ENCODE data around the gene SERPINB6.
"Not testable (repeated sequence)": the region's sequence is repeated elsewhere in the genome, so short reads cannot be mapped to it uniquely, and the experiment has no call there.

Gene SERPINB6

GRCh38 chr6:2958776-2959175, 12.6 kb downstream of the SERPINB6 start:
- no peak for DNase-seq (ENCODE audit: low read depth)

- DNase-seq (ENCODE audit: low read depth), result no peak
These were observed 13.0 kb downstream of the SERPINB6 start for GRCh38 chr6:2958331-2958711.

GRCh38 chr6:2957696-2958330, 13.6 kb downstream of the SERPINB6 start:
- DNase-seq (ENCODE audit: low read depth), result no peak

- DNase-seq (ENCODE audit: low read depth), result no peak
These were observed 14.3 kb downstream of the SERPINB6 start for GRCh38 chr6:2956930-2957685.

- no peak for DNase-seq (ENCODE audit: low read depth)
These were observed 18.3 kb downstream of the SERPINB6 start for GRCh38 chr6:2953098-2953497.

- DNase-seq (ENCODE audit: low read depth), result peak; percentile 78
These were observed 18.7 kb downstream of the SERPINB6 start for GRCh38 chr6:2952557-2953095.

GRCh38 chr6:2951728-2952127, 19.6 kb downstream of the SERPINB6 start:
- DNase-seq (ENCODE audit: low read depth), result no peak

- DNase-seq (ENCODE audit: low read depth), result no peak
These were observed 20.7 kb downstream of the SERPINB6 start for GRCh38 chr6:2950713-2951112.

GRCh38 chr6:2949536-2950083, 21.8 kb downstream of the SERPINB6 start:
- no peak for DNase-seq (ENCODE audit: low read depth)

- no peak for DNase-seq (ENCODE audit: low read depth)
These were observed 22.2 kb downstream of the SERPINB6 start for GRCh38 chr6:2949121-2949520.

- no peak for DNase-seq (ENCODE audit: low read depth)
These were observed 22.9 kb downstream of the SERPINB6 start for GRCh38 chr6:2948228-2949025.

GRCh38 chr6:2947445-2947844, 23.9 kb downstream of the SERPINB6 start:
- no peak for DNase-seq (ENCODE audit: low read depth)

GRCh38 chr6:2945153-2945452, 26.3 kb downstream of the SERPINB6 start:
- DNase-seq (ENCODE audit: low read depth), result no peak

GRCh38 chr6:2944405-2945152, 26.8 kb downstream of the SERPINB6 start:
- DNase-seq (ENCODE audit: low read depth), result no peak

- DNase-seq (ENCODE audit: low read depth), result no peak
These were observed 27.8 kb downstream of the SERPINB6 start for GRCh38 chr6:2943564-2943955.

- DNase-seq (ENCODE audit: low read depth), result no peak
These were observed 28.3 kb downstream of the SERPINB6 start for GRCh38 chr6:2942914-2943563.

- not testable (repeated sequence) for DNase-seq (ENCODE audit: low read depth)
These were observed 29.3 kb downstream of the SERPINB6 start for GRCh38 chr6:2942116-2942515.

- no peak for DNase-seq (ENCODE audit: low read depth)
These were observed 30.5 kb downstream of the SERPINB6 start for GRCh38 chr6:2940851-2941250.

GRCh38 chr6:2940010-2940850, 31.1 kb downstream of the SERPINB6 start:
- DNase-seq (ENCODE audit: low read depth), result no peak

- no peak for DNase-seq (ENCODE audit: low read depth)
These were observed 31.9 kb downstream of the SERPINB6 start for GRCh38 chr6:2939315-2940009.

All from stromal cell of bone marrow (primary cell).